Measurements from ENCODE around the gene DCUN1D4.

GRCh38 chr4:51918251-51918650 is 75.3 kb downstream of the DCUN1D4 start:
- TF ChIP-seq POLR2A (IDR thresholded peaks at IDR 0.05) (no peak), CTCF (IDR thresholded peaks at IDR 0.05) (no peak)
